ENCODE measurements around the gene CRK.

Gene CRK

DNA sequence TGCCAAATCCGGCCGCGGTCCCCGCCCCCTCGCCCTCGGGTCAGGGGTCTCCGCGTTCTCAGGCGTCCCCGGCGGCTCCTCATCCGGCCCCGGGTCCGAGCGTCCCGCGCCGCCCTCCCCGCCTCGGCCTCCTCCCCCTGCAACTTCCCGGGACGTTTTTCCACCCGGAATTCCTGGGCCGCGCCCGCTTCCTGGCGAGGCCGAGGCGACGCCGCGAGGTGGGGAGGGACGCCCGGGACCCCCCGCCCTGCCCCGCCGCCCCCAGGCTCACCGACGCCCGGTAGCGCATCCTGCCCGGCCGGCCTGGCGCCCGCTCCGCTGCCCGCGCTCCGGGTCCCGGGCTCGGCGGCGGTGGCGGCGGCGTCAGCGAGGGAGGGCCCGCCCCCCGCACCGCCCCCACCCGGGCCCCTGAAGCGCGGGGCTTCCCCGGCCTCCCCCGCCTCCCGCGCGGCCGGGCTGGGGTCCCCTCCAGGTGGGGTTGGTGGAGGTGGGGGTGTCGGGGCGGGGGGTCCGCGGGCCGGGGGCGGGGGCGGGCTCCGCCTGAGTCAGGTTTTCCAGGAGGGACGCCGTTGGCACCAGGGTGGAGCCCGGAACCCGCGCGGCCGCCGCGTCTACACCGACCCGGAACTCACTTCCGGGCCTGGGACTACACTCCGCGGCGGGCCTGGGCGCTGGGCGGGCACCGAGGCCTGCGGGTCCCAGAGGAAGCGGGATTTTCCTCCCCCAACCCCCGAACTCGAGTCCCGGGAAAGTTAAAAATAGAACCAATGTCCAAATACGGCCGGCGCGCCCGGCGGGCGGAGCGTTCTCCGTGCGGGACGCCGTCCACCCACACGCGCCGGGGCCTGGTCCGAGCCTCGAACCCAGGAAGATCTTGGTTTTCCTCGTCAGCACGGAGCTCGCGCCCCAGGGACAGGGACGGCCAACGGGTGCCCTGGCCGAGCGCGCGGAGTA, 29.7 kb upstream of the CRK start:
- DNase-seq = peak; percentile 61

- peak; percentile 58 for DNase-seq
Measured at GRCh38 chr17:1484676-1485422, 28.8 kb upstream of the CRK start.

DNA sequence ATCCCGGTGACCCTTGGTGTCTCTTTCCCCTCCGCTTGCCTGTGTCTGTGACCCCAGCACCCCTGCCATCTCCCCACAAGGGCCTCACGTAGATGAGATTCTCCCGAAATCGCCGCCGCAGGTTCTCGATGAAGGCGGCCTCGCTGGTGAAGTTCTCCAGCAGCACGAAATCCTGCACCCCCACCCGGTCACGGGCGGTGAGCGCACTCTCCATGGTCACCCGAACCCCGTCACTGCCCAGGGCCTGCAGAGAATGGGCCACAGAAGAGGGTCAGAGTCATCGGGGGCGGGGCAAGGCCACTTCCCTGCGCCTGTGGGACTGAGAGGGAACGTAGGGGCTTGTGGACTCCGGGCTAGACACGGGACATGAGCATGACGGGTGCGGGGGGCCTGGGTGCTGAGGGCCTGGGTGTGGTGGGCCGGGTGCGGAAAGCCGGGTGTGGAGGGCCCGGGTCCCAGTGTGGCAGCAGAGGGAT, 28.1 kb upstream of the CRK start:
- DNase-seq = no peak

GRCh38 chr17:1482680-1483079, 26.6 kb upstream of the CRK start:
- DNase-seq = no peak

DNA sequence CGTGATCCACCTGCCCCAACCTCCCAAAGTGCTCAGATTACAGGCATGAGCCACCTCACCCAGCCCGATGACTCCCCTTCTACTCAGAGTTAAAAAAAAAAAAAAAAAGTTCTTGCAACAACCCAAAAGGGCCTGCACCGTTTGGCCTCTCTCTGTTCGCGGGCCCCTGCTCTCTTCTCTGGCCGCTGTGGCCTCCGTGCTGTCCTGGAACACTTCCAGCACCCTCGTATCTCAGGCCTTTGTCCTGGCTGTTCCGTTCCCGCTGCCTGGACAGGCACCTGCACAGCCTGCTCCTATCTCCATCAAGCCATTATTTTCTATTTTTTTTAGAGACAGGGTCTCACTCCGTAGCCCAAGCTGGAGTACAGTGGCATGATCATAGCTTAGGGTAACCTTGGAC, 25.7 kb upstream of the CRK start:
- DNase-seq = no peak

DNA sequence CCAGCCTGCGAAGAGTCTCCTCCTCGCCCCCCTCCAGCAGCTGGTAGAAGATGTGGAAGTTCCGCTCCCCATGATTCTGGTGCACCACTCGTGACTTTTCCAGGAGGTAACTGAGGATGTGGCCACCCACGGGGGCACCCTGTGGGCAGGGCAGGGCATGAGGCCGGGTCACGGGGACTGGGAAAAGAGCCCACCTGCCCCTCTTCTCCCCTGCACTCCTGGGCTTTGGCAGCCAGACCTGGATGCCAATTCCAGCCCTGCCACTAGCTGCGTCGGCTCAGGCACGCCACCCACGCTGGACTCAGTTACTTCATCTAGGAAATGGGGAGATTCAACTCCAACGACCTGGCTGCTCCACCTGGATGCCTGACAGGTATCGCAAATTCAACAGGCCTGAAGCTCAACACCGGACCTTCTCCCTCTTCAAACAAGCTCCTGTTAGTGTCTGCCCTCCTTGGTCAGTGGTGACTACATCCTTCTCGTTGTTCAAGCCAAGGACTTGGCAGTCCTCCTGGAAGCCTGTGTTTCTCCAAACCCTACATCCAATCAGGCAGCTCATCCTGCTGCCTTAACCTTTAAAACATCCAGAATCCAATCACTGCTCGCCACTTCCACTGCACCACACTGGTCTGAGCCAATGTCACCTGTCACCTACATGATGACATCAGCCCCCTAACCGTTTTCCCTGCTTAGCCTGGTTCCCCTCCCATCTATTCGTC, 24.9 kb upstream of the CRK start:
- no peak for DNase-seq

DNA sequence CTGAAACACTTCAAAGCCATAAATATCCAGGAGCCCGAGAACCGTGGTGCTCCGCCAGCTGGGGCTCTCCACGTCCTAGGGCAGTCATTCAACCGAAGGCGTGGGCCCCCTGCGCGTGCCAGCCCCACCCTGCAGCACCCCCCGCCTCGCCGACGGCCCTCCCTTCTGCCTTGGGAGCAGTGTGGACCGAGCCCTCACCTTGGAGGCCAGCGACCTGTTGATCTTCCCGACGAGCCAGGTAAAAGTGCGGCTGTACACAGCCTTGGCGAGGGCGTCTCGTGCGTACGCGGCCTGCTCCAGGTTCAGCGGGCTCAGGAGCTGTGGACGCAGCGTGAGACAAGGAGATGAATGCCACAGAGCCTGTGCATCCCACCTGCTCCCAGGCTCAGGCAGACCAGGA, 22.4 kb upstream of the CRK start:
- DNase-seq = no peak

DNA sequence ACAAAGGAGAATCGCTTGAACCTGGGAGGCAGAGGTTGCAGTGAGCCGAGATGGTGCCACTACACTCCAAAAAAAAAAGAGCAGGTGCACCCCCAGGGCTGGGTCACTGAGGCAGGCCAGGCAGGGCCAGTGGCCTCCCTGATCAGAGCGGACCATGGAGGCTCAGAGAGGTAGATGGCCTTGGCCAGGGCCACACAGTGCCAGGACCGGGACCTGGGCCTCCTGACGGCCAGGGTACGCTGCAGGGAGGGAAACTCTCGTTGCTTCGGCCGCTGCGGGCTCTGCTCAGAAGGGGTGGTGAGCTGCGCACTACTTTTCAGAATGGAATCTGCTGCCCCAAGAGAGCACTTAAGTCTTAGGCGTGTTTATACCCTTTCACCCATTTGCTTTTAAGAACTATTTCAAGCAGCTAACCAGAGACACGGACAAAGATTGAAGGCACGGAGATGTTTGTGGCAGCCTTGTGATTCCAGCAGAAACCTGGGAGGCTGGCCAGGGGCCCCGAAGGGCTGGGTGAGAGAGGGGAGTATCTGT, 19.4 kb upstream of the CRK start:
- no peak for DNase-seq

- DNase-seq = no peak
Measured at GRCh38 chr17:1474402-1475189, 18.6 kb upstream of the CRK start.

- DNase-seq = peak; percentile 43
Measured at GRCh38 chr17:1473841-1474240, 17.8 kb upstream of the CRK start.

- no peak for DNase-seq
Measured at GRCh38 chr17:1473170-1473569, 17.1 kb upstream of the CRK start.

GRCh38 chr17:1471911-1472821, 16.1 kb upstream of the CRK start:
- DNase-seq = no peak

GRCh38 chr17:1471490-1471889, 15.5 kb upstream of the CRK start:
- DNase-seq = no peak

- DNase-seq = no peak
Measured at GRCh38 chr17:1470755-1471462, 14.9 kb upstream of the CRK start.

GRCh38 chr17:1470071-1470754, 14.2 kb upstream of the CRK start:
- no peak for DNase-seq

DNA sequence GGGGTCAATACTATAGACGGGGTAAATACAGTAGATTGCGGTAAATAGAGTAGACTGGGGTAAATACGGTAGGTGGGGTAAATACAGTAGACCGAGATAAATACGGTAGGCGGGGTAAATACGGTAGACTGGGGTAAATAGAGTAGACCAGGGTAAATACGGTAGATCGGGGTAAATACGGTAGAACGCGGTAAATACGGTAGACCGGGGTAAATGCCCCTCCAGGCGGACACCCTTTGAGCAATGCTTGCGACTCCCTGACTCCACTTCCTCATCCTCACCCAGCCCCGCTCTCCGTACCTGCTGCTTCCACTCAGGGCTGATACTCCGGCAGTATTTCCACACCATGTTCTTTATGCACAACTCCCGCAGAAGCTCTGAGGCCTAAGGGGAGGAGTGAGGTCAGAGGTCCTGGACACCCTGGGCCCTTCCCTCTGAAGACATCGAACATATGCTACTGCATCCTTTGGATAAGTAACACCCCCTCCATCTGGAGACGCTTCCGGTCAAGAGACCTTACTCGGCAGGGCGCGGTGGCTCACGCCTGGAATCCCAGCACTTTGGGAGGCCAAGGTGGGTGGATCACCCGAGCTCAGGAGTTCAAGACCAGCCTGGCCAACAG, 13.3 kb upstream of the CRK start:
- no peak for DNase-seq

- no peak for DNase-seq
Measured at GRCh38 chr17:1467898-1468492, 12.0 kb upstream of the CRK start.

DNA sequence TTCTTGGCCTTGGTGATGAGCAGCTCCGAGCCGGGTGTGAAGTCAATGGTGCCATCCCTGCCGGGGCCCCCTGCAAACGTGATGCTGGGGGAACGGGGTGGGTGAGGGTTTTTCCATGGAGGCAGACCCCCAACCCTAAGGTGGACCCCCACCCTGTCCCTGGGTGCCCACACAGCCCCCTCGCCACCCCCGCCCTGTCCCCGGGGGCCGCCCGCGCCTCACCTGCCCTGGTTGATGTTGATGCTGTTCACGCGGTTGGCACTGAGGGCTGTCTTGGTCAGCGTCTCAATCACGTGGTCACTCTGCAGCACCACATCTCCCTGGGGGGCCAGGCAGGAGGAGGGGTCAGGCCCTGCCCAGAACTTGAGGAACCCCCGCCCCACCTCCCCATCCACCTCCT, 11.2 kb upstream of the CRK start:
- no peak for DNase-seq

GRCh38 chr17:1464186-1464585, 8.2 kb upstream of the CRK start:
- DNase-seq = no peak

Data from central memory CD4-positive, alpha-beta T cell (primary cell).